Activated T-helper 17 cell treated with anti-CD3 and anti-CD28 coated beads, Interleukin-2, amount 50 U/mL, for 72 hours (primary cell): ENCODE results near the gene PI4KB. TPM values are rescaled to one million over a fixed set of nuclear protein-coding genes. Genes with fewer than 3 reads are reported as not detected.
"Not testable (repeated sequence)": the region's sequence is repeated elsewhere in the genome, so short reads cannot be mapped to it uniquely, and the experiment has no call there.

Source experiments
- ATAC-seq: fragments of 150-1000 bp; cut with Tn5 transposase; replicated peaks from 2 replicates; pipeline ENCODE4 v1.10.0; 2021; ENCODE audit warnings: mild to moderate bottlenecking, moderate library complexity
- H3K27ac Mint-ChIP-seq: one replicate; pipeline ENCODE4 v1.8.0; 2022; ENCODE audit warnings: mixed read lengths
- H3K27me3 Mint-ChIP-seq: one replicate; pipeline ENCODE4 v1.8.0; 2022; ENCODE audit warnings: mixed read lengths
- H3K36me3 Mint-ChIP-seq: one replicate; pipeline ENCODE4 v1.8.0; 2022; ENCODE audit warnings: low read depth, mild to moderate bottlenecking, mixed read lengths
- H3K4me1 Mint-ChIP-seq: one replicate; pipeline ENCODE4 v1.8.0; 2022; ENCODE audit warnings: mixed read lengths
- H3K4me3 Mint-ChIP-seq: one replicate; pipeline ENCODE4 v1.8.0; 2022; ENCODE audit warnings: mild to moderate bottlenecking, mixed read lengths
- H3K9me3 Mint-ChIP-seq: one replicate; pipeline ENCODE4 v1.8.0; 2022; ENCODE audit warnings: mixed read lengths
- total RNA-seq, 2 donors: library from RNA; stranded (reverse); gene quantifications; one replicate each; pipeline ENCODE4 v1.2.3, GENCODE V29; 2022

Gene PI4KB
- total RNA-seq, 2 donors from 2014 or later: 70.0 to 76.8 TPM

DNA sequence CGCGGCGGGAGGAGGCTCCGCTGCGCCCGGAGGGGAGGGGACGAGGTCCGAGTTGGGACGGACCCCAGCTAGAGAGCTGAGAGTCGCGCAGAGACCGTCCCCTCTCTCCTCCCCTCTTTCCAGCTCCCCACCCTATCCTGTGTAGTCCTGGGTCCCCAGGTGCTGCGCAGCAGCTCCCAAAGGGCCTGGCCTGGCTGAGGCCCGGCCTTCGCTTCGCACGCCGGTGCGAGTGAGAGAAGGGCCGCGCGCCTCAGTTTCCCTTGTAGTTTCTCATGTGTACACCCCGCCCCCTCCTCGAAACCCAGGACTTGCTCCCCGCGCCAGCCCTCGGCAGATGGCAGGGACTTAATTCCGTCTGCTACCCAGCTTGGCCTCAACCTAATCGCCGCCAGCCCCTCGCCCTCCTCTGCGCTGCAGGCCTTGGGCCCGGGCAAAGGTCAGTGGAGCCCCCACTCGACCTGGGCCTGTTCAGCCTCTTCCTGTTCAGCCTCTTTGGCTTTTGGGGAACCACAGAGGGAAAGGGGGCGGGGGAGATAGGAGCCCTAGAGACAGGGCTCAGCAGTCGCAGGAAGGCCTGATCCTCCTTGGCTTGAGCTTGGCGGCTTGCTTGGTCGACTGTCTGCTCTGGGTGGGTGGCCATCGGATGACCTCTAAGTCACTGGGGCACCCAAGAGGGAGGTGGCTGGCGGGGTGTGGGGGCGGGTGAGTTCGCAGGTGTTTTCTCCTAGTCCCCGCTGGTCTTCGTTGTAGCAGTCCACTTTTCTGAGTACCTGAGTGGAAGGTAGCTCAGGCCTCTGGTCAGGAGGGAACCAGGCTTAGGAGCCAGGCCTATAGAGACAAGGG is 44.1 kb downstream of the PI4KB start:
- Mint-ChIP-seq H3K27me3 (no peaks in the 10 kb centered on the region), H3K27ac (peak overlapping the region; percentile 91), H3K4me1 (peaks cover 14% of the 10 kb centered on the region), H3K36me3 (peaks cover 59% of the 10 kb centered on the region), H3K9me3 (no peaks in the 10 kb centered on the region), H3K4me3 (peak overlapping the region; percentile 98)
- ATAC-seq: no peak

DNA sequence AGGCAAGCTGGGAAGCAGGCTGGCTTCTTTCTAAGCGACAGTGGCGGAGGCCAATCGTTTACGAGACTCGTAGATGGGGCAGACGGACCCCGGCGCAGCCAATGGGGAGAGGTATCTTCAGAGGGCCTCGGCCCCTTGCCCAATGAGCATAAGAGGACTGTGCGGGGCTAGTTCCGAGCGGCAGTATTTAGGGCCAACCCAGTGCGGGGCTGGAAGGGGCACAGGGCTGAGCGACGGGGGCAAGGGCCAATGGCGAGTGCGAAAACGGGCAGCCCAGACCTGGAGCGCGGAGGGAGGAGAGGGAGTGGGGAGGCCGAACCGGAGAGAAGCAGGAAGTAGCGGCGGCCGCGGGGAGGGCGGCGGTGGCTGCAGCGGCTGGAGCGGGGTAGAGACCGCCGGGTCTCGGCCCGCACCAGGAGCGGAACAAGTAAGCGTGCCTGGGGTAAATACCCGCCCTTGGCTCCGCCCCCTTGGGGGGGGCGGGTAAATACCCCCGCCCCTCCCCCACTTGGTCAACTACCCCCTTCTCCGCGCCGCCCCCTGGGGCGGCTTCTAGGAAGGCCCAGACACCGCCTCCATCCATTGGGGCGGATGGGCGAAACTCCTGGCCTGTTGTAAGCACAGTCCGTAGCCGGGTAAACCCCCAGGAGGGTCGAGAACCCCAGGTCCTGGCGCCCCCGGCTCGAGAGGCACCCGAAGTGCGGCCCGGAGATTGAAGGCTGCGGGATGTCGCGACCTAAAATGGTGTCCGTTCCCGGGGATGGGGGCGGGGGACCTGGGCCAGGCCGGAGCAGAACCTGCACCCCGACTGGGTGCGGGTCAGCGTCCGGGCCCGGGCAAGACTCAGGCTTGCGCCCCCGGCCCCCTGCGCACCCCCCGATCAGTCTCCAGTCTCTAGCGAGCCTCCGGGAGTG is 45.0 kb downstream of the PI4KB start, which contains the start of gene ZNF687:
TSS of gene ZNF687 (plus strand) at position 331 of the 914 bp plus-strand sequence. CDS start 3,993 bp downstream, outside the sequence.
- no peaks in the 10 kb centered on the region for H3K9me3 Mint-ChIP-seq
- H3K4me1 Mint-ChIP-seq: peaks cover 21% of the 10 kb centered on the region
- no peaks in the 10 kb centered on the region for H3K27me3 Mint-ChIP-seq
- peak within 1 kb of the TSS; percentile 98 for H3K27ac Mint-ChIP-seq
- peak within 1 kb of the TSS; percentile 98 for H3K4me3 Mint-ChIP-seq
- H3K36me3 Mint-ChIP-seq: peaks cover 54% of the 10 kb centered on the region
- ATAC-seq: peak; percentile 91

DNA sequence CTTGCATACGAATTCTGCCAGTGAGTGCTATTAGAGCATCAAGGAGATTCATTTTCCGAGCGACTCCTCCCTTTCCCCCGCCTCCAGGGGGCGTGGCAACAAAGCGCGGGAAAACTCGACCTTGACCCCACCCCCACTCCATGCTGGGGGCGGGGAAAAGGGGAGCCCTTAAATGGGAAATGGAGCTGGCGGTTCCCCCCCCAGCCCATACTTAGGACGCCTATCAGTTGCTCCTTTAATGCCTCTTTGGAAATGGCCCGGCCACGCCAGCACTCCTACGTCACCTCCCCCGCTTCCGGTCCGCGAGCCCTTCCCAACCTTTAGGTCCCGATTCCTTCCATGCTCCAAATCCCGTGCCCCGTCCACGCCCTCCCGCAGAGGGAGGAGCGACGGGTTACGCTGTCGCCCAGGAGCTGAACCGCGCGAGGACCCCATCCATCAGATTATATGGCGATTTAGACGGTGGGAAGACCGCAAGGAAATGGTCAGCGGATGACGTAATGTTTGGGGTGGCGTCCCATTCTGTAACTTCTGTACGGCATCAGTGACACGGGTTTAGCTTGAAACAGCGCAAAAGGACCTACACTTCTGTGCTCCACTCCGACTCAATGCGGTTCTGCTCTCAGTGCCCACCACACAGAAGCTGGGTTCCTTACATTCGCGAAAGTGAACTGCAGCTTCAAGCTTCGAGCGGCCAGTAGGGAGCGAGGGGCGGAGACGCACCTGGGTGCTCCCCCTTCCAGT is 45.8 kb downstream of the PI4KB start:
- no peaks in the 10 kb centered on the region for H3K27me3 Mint-ChIP-seq
- H3K4me3 Mint-ChIP-seq: peak overlapping the region; percentile 98
- peaks cover 45% of the 10 kb centered on the region for H3K36me3 Mint-ChIP-seq
- ATAC-seq: peak; percentile 37
- no peaks in the 10 kb centered on the region for H3K9me3 Mint-ChIP-seq
- H3K4me1 Mint-ChIP-seq: peaks cover 29% of the 10 kb centered on the region
- peak overlapping the region; percentile 98 for H3K27ac Mint-ChIP-seq

DNA sequence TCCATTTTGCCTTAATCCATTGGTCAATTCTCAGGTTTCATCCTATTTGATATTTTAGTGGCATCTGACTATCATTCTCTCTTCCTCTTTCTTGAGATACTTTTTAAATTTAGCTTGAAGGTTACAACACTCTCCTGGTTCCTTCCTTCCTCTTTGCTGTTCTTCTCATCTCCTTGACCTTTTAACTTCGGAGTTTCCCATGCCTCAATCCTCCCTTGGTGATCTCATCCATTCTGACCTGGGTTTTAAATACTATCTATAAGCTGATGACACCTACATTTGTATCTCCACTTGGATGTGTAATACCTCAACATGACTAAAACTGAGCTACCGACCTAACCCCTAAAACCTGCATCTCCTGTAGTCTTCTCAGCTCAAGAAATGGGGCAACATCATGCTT is 50.0 kb downstream of the PI4KB start:
- Mint-ChIP-seq H3K27me3 (no peaks in the 10 kb centered on the region), H3K36me3 (peaks cover 17% of the 10 kb centered on the region), H3K4me3 (peak overlapping the region; percentile 62), H3K4me1 (peaks cover 17% of the 10 kb centered on the region), H3K9me3 (no peaks in the 10 kb centered on the region), H3K27ac (peak overlapping the region; percentile 81)
- ATAC-seq: peak; percentile 39

DNA sequence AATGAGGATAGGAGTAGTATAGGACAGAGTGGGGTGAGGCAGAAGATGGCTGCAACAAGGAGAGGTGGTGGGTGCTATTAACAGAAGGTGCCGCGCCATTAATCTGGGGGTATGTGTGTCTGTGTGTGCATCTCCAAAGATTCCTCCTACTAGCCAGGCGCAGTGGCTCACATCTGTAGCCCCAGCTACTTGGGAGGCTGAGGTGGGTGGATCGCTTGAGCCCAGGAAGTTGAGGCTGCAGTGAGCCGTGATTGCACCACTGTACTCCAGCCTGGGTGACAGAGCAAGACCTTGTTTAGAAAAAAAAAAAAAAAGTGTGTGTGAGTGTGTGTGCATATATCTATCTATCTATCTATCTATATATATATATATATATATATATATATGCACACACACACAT is 51.9 kb downstream of the PI4KB start:
- not testable (repeated sequence) for H3K9me3 Mint-ChIP-seq, H3K27ac Mint-ChIP-seq, H3K27me3 Mint-ChIP-seq, ATAC-seq, H3K4me3 Mint-ChIP-seq
- Mint-ChIP-seq H3K36me3 (peaks cover 19% of the 10 kb centered on the region), H3K4me1 (peaks cover 17% of the 10 kb centered on the region)

DNA sequence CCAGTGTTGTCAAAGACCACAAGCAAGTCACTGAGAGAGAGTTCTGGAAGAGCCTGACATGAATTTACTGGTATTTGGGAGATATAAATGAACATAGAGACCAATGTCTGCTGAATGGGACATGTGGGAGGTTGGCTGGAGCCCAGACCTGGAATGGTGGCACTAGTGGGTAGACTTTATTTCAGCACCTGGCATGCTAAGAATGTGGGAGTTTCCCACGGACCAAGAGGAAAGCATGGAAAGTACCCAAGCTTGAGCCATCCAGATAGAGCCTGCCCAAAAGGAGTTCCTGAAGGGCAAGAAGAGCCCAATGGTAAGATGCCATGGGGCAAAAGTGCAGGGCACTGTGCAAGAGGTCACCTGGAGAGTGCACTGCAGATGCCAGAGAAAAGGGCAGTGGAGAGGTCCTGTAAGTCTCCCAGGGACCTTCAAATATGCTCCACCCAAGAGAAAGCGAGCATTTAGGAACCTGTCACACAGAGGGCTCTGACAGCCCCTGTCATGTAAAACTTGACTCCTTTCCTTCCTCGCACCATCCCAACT is 53.2 kb downstream of the PI4KB start:
- ATAC-seq: no peak

DNA sequence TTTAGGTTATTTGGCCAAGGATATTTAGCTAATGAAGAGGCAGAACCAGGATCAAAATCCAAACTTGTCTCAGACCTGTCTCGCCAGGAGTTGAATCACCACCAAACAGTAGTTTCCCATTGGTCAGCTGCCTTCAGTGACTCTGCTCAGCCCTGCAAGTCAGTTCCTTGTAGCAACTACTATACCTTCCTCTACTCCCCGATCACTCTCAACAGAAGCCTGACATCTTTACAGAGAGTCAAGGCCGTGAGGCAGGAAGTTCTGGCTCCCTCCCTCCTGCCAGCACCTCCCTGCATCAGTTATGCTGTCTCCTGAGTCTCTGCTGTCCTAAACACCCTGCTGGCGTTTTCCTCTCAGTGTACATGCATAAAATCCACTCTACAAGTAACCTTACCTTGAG is 59.5 kb downstream of the PI4KB start:
- peaks cover 91% of the 10 kb centered on the region for H3K36me3 Mint-ChIP-seq
- H3K4me1 Mint-ChIP-seq: no peaks in the 10 kb centered on the region
- H3K27ac Mint-ChIP-seq: no peak overlapping the region
- H3K4me3 Mint-ChIP-seq: no peak overlapping the region
- no peaks in the 10 kb centered on the region for H3K9me3 Mint-ChIP-seq
- H3K27me3 Mint-ChIP-seq: no peaks in the 10 kb centered on the region
- ATAC-seq: no peak

More for the DNA sequence above, 53.2 kb downstream of the PI4KB start:
- H3K36me3 Mint-ChIP-seq: peaks cover 32% of the 10 kb centered on the region
- no peaks in the 10 kb centered on the region for H3K9me3 Mint-ChIP-seq
- no peaks in the 10 kb centered on the region for H3K27me3 Mint-ChIP-seq
- H3K4me1 Mint-ChIP-seq: peaks cover 17% of the 10 kb centered on the region
- H3K4me3 Mint-ChIP-seq: no peak overlapping the region
- H3K27ac Mint-ChIP-seq: peak overlapping the region; percentile 28

DNA sequence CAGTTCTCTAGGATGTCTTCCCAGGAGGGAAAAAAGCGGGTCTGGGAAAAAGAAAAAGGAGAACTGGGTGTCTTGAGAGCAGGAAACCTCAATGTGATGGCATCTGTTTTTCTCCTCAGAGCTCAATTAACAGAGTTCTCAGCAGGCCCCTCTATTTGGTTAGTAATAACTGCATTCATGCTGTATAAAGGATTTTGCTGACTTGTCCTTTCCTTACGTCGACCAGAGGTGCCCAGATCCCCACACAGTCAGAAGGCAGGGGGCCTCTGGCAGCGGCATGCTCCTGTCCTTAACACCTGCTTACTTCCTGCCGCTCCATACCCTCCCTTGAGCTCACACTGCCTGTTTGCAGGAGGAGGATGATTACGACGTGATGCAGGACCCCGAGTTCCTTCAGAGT is 60.4 kb downstream of the PI4KB start:
- Mint-ChIP-seq H3K27ac (peak overlapping the region; percentile 44), H3K4me3 (no peak overlapping the region), H3K4me1 (no peaks in the 10 kb centered on the region), H3K36me3 (peaks cover 94% of the 10 kb centered on the region), H3K9me3 (no peaks in the 10 kb centered on the region), H3K27me3 (no peaks in the 10 kb centered on the region)
- ATAC-seq: no peak

DNA sequence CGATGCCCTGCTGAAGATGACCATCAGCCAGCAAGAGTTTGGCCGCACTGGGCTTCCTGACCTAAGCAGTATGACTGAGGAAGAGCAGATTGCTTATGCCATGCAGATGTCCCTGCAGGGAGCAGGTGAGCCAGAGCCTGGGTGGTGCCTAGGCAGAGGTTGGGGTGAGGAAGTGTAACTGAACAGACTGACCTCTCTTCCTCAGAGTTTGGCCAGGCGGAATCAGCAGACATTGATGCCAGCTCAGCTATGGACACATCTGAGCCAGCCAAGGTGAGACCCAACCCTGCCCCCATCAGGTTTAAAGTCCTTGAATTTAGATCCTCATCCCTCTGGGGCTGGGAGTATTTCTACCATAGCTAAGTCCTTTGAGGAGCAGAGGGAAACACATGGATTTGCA is 60.9 kb downstream of the PI4KB start:
- ATAC-seq: no peak
- H3K27ac Mint-ChIP-seq: no peak overlapping the region
- no peaks in the 10 kb centered on the region for H3K4me1 Mint-ChIP-seq
- H3K9me3 Mint-ChIP-seq: no peaks in the 10 kb centered on the region
- no peak overlapping the region for H3K4me3 Mint-ChIP-seq
- H3K27me3 Mint-ChIP-seq: no peaks in the 10 kb centered on the region
- H3K36me3 Mint-ChIP-seq: peaks cover 94% of the 10 kb centered on the region

DNA sequence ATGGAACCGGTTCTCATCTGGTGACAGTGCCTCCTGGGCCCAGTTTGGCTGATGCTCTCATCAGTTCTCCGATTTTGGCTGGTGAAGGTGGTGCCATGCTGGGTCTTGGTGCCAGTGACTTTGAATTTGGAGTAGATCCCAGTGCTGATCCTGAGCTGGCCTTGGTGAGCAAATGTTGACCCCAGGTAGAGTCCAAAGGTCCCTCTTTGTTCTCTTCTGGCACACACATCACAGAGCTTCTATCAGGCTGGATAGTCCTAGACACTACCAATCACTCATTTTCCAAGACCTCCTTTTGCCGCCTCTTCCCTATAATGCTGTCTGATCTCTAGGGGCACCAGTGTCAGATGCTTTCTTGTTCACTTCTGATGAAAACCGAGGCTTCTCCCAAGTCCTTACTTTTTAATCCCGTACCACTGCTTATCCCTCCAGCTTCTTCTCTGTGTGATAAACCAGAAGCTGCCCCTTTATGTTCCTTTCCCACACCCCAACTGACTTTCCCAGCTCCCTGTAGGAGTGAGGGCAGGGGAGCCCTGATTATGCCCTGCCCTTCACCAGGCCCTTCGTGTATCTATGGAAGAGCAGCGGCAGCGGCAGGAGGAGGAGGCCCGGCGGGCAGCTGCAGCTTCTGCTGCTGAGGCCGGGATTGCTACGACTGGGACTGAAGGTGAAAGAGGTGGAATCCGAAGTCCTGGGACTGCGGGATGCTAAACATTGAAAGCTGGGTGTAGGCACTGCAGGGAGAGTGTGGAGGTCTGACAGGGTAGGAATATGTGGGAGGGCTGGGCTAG is 61.6 kb downstream of the PI4KB start:
- H3K9me3 Mint-ChIP-seq: no peaks in the 10 kb centered on the region
- ATAC-seq: no peak
- no peaks in the 10 kb centered on the region for H3K4me1 Mint-ChIP-seq
- H3K36me3 Mint-ChIP-seq: peaks cover 92% of the 10 kb centered on the region
- H3K27ac Mint-ChIP-seq: peak overlapping the region; percentile 62
- no peaks in the 10 kb centered on the region for H3K27me3 Mint-ChIP-seq
- H3K4me3 Mint-ChIP-seq: no peak overlapping the region

DNA sequence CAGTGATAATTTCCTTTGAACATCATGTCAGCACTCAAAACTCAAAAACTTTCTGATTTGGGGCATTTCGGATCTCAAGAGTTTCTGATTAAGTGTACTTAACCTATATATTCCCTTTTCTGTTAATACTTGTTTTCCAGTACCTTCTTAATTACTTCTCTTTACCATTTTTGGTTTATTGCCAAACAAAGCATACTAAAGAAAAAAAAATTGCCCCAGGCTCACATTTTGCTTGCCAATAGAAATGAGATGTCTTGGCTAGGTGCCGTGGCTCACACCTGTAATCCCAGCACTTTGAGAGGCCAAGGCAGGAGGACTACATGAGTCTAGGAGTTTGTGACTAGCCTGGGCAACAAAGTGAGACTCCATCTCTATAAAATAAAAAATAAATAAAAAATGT is 67.9 kb downstream of the PI4KB start:
- Mint-ChIP-seq H3K4me3 (no peak overlapping the region), H3K27ac (no peak overlapping the region), H3K36me3 (peaks cover 81% of the 10 kb centered on the region), H3K9me3 (no peaks in the 10 kb centered on the region), H3K27me3 (no peaks in the 10 kb centered on the region), H3K4me1 (peaks cover 20% of the 10 kb centered on the region)
- no peak for ATAC-seq

DNA sequence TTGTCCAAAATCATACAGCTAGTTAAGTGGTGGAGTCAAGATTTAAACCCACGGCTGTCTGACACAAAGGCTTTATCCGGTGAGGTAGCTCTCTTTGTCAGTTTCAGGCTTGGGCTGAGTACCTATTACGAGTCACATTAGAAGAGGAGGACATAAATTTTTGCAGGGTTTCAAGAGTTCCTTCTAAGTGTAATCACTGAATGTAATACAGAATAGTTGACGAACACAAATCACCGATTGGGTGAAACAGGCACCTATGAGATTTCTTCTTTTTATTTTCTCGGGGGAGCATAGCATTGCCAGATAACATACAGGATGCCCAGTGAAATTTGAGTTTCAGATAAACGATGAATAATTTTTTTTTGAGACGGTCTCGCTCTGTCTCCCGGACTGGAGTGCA is 71.8 kb downstream of the PI4KB start:
- Mint-ChIP-seq H3K4me3 (peak overlapping the region; percentile 98), H3K36me3 (peaks cover 52% of the 10 kb centered on the region), H3K4me1 (peaks cover 20% of the 10 kb centered on the region), H3K27ac (peak overlapping the region; percentile 97), H3K9me3 (no peaks in the 10 kb centered on the region), H3K27me3 (no peaks in the 10 kb centered on the region)
- peak; percentile 14 for ATAC-seq
